ENCODE results near the gene VAPB. TPM values are rescaled to one million over a fixed set of nuclear protein-coding genes. Genes with fewer than 3 reads are reported as not detected.

The VAPB gene
- polyA plus RNA-seq, 1 donor from 2014 or later, result 32.5 TPM

DNA sequence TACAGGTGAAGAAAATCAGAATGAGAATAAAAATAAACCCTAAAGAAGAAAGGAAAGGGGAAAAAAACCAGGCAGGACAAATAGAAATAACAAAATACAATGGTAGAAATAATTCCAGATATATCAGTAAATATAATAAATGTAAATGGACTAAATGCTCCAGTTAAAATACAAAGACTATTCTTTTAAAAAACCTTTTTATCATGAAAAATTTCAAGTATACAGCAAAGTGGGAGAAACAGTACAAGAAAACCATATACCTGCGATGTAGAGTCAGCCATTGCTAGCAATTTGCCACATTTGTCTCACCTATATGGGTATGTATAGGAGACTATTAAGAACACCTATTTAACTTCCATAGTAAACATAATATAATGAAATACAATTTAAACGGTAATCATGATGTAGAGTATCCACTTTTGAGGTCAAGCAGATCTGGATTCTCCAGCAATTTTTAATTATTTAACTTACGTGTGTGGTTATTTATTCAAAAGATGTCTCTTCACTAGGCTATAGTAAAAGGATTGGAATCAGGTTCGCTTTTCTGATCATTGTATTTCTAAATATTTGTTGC, 914 bp upstream of the VAPB start:
- Histone ChIP-seq H3K9me3 (ENCODE audit: low read length) (no peaks in the 10 kb centered on the region), H3F3A (ENCODE audit: insufficient read depth, low read length, poor library complexity, severe bottlenecking) (peaks cover 3% of the 10 kb centered on the region), H3K79me2 (replicated peaks; ENCODE audit: insufficient read depth, low read length) (peaks cover 37% of the 10 kb centered on the region), H3K4me2 (ENCODE audit: low read length) (peak overlapping the region; percentile 30), H4K20me1 (ENCODE audit: insufficient read depth) (no peaks in the 10 kb centered on the region), H3K36me3 (ENCODE audit: insufficient read depth, low read length) (no peaks in the 10 kb centered on the region), H3K27ac (ENCODE audit: low read length) (no peak overlapping the region), H3K9me2 (ENCODE audit: insufficient read depth, low read length) (no peaks in the 10 kb centered on the region), H3K9ac (ENCODE audit: low read length) (no peak overlapping the region), H3K4me3 (ENCODE audit: low read length) (peak overlapping the region; percentile 83), H3K27me3 (ENCODE audit: insufficient read depth, low read depth, low read length) (no peaks in the 10 kb centered on the region), H2AFZ (ENCODE audit: low read depth, low read length) (peak overlapping the region; percentile 70)
- no peak for TF ChIP-seq MXI1 (conservative IDR thresholded peaks at IDR 0.05; ENCODE audit: poor library complexity, severe bottlenecking)
- TF ChIP-seq POLR2AphosphoS5 (IDR thresholded peaks at IDR 0.05), result no peak
- no peak for TF ChIP-seq EP300 (conservative IDR thresholded peaks at IDR 0.05; ENCODE audit: poor library complexity, severe bottlenecking)
- no peak for TF ChIP-seq RAD21 (conservative IDR thresholded peaks at IDR 0.05)
- TF ChIP-seq EZH2 (IDR thresholded peaks at IDR 0.05; ENCODE audit: borderline replicate concordance, insufficient read depth, low read length, poor library complexity, severe bottlenecking), result no peak
- TF ChIP-seq, protein P1, sequence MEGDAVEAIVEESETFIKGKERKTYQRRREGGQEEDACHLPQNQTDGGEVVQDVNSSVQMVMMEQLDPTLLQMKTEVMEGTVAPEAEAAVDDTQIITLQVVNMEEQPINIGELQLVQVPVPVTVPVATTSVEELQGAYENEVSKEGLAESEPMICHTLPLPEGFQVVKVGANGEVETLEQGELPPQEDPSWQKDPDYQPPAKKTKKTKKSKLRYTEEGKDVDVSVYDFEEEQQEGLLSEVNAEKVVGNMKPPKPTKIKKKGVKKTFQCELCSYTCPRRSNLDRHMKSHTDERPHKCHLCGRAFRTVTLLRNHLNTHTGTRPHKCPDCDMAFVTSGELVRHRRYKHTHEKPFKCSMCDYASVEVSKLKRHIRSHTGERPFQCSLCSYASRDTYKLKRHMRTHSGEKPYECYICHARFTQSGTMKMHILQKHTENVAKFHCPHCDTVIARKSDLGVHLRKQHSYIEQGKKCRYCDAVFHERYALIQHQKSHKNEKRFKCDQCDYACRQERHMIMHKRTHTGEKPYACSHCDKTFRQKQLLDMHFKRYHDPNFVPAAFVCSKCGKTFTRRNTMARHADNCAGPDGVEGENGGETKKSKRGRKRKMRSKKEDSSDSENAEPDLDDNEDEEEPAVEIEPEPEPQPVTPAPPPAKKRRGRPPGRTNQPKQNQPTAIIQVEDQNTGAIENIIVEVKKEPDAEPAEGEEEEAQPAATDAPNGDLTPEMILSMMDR (IDR thresholded peaks at IDR 0.05; ENCODE audit: poor library complexity, severe bottlenecking), result no peak
- no peak for TF ChIP-seq SMC3 (conservative IDR thresholded peaks at IDR 0.05; ENCODE audit: poor library complexity)
- TF ChIP-seq, protein P2, sequence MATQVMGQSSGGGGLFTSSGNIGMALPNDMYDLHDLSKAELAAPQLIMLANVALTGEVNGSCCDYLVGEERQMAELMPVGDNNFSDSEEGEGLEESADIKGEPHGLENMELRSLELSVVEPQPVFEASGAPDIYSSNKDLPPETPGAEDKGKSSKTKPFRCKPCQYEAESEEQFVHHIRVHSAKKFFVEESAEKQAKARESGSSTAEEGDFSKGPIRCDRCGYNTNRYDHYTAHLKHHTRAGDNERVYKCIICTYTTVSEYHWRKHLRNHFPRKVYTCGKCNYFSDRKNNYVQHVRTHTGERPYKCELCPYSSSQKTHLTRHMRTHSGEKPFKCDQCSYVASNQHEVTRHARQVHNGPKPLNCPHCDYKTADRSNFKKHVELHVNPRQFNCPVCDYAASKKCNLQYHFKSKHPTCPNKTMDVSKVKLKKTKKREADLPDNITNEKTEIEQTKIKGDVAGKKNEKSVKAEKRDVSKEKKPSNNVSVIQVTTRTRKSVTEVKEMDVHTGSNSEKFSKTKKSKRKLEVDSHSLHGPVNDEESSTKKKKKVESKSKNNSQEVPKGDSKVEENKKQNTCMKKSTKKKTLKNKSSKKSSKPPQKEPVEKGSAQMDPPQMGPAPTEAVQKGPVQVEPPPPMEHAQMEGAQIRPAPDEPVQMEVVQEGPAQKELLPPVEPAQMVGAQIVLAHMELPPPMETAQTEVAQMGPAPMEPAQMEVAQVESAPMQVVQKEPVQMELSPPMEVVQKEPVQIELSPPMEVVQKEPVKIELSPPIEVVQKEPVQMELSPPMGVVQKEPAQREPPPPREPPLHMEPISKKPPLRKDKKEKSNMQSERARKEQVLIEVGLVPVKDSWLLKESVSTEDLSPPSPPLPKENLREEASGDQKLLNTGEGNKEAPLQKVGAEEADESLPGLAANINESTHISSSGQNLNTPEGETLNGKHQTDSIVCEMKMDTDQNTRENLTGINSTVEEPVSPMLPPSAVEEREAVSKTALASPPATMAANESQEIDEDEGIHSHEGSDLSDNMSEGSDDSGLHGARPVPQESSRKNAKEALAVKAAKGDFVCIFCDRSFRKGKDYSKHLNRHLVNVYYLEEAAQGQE (IDR thresholded peaks at IDR 0.05; ENCODE audit: borderline replicate concordance), result no peak
- TF ChIP-seq TAF1 (IDR thresholded peaks at IDR 0.05; ENCODE audit: low read depth), result no peak

DNA sequence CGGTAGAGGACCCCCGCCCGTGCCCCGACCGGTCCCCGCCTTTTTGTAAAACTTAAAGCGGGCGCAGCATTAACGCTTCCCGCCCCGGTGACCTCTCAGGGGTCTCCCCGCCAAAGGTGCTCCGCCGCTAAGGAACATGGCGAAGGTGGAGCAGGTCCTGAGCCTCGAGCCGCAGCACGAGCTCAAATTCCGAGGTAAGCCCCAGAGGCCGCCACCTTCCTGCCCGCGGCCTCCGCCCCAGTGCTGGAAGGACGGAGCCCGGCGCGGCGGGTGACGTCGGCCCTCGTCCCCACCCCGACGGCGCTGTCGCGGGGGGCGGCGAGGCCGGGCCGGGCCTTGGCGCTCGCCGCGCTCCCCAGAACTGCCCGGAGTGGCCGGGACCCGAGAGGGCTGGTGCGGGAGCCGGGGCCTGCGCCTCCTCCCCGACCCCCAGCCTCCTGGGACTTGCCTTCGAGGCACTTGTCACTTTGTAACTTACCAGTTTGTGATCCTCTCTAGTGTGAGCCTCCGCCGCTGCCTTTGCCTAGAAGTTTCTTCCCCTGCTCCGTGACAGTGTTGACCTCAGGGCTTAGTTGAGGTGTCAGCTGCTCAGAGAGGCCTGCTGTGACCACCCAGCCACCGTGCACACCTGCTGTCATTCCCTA, 417 bp downstream of the VAPB start:
- H3K27ac ChIP-seq (ENCODE audit: low read length), result peak overlapping the region; percentile 83
- no peaks in the 10 kb centered on the region for H3K36me3 ChIP-seq (ENCODE audit: insufficient read depth, low read length)
- H3K9me2 ChIP-seq (ENCODE audit: insufficient read depth, low read length), result no peaks in the 10 kb centered on the region
- peaks cover 3% of the 10 kb centered on the region for H3F3A ChIP-seq (ENCODE audit: insufficient read depth, low read length, poor library complexity, severe bottlenecking)
- H3K9ac ChIP-seq (ENCODE audit: low read length), result peak overlapping the region; percentile 91
- TF ChIP-seq EP300 (conservative IDR thresholded peaks at IDR 0.05; ENCODE audit: poor library complexity, severe bottlenecking), result peak; percentile 7
- peak; percentile 29 for TF ChIP-seq RAD21 (conservative IDR thresholded peaks at IDR 0.05)
- TF ChIP-seq MXI1 (conservative IDR thresholded peaks at IDR 0.05; ENCODE audit: poor library complexity, severe bottlenecking), result no peak
- TF ChIP-seq EZH2 (IDR thresholded peaks at IDR 0.05; ENCODE audit: borderline replicate concordance, insufficient read depth, low read length, poor library complexity, severe bottlenecking), result no peak
- TF ChIP-seq POLR2AphosphoS5 (IDR thresholded peaks at IDR 0.05), result no peak
- TF ChIP-seq, protein P1 (IDR thresholded peaks at IDR 0.05; ENCODE audit: poor library complexity, severe bottlenecking), result no peak
- TF ChIP-seq SMC3 (conservative IDR thresholded peaks at IDR 0.05; ENCODE audit: poor library complexity), result peak; percentile 41
- no peak for TF ChIP-seq TAF1 (IDR thresholded peaks at IDR 0.05; ENCODE audit: low read depth)
- TF ChIP-seq, protein P2 (IDR thresholded peaks at IDR 0.05; ENCODE audit: borderline replicate concordance), result no peak
- H3K27me3 ChIP-seq (ENCODE audit: insufficient read depth, low read depth, low read length), result no peaks in the 10 kb centered on the region
- no peaks in the 10 kb centered on the region for H4K20me1 ChIP-seq (ENCODE audit: insufficient read depth)
- peak overlapping the region; percentile 84 for H3K4me2 ChIP-seq (ENCODE audit: low read length)
- H2AFZ ChIP-seq (ENCODE audit: low read depth, low read length), result peak overlapping the region; percentile 73
- peak overlapping the region; percentile 83 for H3K4me3 ChIP-seq (ENCODE audit: low read length)
- no peaks in the 10 kb centered on the region for H3K9me3 ChIP-seq (ENCODE audit: low read length)
- H3K79me2 ChIP-seq (replicated peaks; ENCODE audit: insufficient read depth, low read length), result peaks cover 48% of the 10 kb centered on the region

Measured in neural cell (in vitro differentiated cells).